ENCODE results near the gene STIP1. TPM values are rescaled to one million over a fixed set of nuclear protein-coding genes. Genes with fewer than 3 reads are reported as not detected.

The STIP1 gene
- total and polyA plus RNA-seq, 10 of the 15 experiments (the other 5 are each of a cell fraction or from before 2014, with no cell fraction given), result 25.2 to 291 (median 191) TPM

DNA sequence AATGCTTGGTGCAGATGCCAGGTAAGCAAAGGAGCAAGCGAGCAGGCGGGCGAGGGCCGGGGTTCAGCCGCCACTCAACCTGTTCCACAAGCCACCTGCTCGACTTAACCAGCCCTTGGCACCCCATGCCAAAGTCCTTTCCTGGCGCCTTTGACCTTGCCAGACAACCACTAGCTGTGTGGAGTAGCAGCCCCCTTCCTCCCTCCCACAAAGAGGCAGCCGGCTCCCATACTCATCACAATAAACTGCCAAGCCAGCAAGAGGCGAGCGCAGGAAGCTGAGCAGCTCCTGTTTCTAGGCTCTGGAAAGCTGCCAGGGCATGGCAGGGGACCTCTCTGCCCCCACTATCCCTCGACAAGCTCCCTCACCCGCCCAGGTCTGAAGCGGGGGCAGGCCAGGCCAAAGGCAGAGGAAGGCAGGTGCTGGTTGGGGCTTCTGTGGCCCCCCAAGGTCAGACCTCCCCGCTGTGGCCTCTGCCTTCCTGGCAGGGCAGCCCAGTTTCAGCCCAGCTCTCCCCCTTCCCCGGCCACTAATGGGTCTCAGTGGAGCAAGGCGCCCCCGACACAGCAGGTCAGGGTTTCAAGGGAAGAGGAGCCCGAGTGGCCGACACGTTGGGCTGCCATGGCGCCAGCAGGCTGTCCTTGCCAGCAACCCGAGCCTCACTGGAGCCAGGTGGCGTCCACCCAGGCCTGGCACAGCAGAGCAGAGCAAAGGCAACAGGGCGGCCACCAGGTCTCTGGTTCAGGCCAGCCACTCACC is 35.3 kb upstream of the STIP1 start (continued):
- TF ChIP-seq, protein P1, sequence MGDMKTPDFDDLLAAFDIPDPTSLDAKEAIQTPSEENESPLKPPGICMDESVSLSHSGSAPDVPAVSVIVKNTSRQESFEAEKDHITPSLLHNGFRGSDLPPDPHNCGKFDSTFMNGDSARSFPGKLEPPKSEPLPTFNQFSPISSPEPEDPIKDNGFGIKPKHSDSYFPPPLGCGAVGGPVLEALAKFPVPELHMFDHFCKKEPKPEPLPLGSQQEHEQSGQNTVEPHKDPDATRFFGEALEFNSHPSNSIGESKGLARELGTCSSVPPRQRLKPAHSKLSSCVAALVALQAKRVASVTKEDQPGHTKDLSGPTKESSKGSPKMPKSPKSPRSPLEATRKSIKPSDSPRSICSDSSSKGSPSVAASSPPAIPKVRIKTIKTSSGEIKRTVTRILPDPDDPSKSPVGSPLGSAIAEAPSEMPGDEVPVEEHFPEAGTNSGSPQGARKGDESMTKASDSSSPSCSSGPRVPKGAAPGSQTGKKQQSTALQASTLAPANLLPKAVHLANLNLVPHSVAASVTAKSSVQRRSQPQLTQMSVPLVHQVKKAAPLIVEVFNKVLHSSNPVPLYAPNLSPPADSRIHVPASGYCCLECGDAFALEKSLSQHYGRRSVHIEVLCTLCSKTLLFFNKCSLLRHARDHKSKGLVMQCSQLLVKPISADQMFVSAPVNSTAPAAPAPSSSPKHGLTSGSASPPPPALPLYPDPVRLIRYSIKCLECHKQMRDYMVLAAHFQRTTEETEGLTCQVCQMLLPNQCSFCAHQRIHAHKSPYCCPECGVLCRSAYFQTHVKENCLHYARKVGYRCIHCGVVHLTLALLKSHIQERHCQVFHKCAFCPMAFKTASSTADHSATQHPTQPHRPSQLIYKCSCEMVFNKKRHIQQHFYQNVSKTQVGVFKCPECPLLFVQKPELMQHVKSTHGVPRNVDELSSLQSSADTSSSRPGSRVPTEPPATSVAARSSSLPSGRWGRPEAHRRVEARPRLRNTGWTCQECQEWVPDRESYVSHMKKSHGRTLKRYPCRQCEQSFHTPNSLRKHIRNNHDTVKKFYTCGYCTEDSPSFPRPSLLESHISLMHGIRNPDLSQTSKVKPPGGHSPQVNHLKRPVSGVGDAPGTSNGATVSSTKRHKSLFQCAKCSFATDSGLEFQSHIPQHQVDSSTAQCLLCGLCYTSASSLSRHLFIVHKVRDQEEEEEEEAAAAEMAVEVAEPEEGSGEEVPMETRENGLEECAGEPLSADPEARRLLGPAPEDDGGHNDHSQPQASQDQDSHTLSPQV (IDR thresholded peaks at IDR 0.05), result no peak

DNA sequence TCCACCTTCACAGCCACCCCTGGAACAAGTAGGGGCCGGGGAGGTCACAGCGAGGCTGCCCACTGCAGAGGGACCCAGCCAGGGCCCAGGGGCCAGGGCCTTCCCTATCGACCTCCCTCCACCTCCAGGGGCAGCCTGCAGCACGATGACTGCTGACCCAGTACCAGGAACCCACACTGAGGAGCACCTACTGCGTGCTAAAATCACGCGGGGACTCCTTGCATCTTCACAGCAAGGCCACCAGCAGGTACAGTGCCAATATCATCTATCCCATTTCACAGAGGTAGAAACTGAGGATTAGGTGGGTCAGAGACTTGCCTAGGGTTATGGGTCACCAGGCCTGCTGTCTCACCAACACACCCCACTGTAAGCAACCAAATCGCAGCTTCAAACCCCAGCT is 34.6 kb upstream of the STIP1 start:
- POLR2A ChIA-PET, result interaction anchor here (1.1 kb wide), 1 partner anchor 313 kb away, joined by 4 read pairs; the partner anchor contains the start of gene MARK2
- H3K9me3 ChIP-seq (replicated peaks; ENCODE audit: control insufficient read depth, insufficient read depth, low read length), result no peaks in the 10 kb centered on the region
- in situ Hi-C loops (cut with MboI), result no loop called here
- TF ChIP-seq IKZF2 (IDR thresholded peaks at IDR 0.05), result no peak
- no peak for TF ChIP-seq NR2C2 (IDR thresholded peaks at IDR 0.05; ENCODE audit: borderline replicate concordance, control insufficient read depth, insufficient read length, low read depth)
- no peak for TF ChIP-seq NFIC (IDR thresholded peaks at IDR 0.05; ENCODE audit: low read depth, low read length)
- no peak for TF ChIP-seq SREBF1 (IDR thresholded peaks at IDR 0.05; ENCODE audit: low read length)
- TF ChIP-seq CREB1 (IDR thresholded peaks at IDR 0.05; ENCODE audit: low read depth), result no peak
- no peak for TF ChIP-seq ZNF384 (IDR thresholded peaks at IDR 0.05; ENCODE audit: borderline replicate concordance, low read depth, low read length)
- TF ChIP-seq, protein P2, sequence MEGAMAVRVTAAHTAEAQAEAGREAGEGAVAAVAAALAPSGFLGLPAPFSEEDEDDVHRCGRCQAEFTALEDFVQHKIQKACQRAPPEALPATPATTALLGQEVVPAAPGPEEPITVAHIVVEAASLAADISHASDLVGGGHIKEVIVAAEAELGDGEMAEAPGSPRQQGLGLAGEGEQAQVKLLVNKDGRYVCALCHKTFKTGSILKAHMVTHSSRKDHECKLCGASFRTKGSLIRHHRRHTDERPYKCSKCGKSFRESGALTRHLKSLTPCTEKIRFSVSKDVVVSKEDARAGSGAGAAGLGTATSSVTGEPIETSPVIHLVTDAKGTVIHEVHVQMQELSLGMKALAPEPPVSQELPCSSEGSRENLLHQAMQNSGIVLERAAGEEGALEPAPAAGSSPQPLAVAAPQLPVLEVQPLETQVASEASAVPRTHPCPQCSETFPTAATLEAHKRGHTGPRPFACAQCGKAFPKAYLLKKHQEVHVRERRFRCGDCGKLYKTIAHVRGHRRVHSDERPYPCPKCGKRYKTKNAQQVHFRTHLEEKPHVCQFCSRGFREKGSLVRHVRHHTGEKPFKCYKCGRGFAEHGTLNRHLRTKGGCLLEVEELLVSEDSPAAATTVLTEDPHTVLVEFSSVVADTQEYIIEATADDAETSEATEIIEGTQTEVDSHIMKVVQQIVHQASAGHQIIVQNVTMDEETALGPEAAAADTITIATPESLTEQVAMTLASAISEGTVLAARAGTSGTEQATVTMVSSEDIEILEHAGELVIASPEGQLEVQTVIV (IDR thresholded peaks at IDR 0.05; ENCODE audit: borderline replicate concordance, partially characterized antibody), result no peak
- no peak for TF ChIP-seq KLF5 (IDR thresholded peaks at IDR 0.05; ENCODE audit: partially characterized antibody)
- no peak for TF ChIP-seq SMC3 (IDR thresholded peaks at IDR 0.05; ENCODE audit: borderline replicate concordance, low read length)
- TF ChIP-seq SREBF2 (IDR thresholded peaks at IDR 0.05; ENCODE audit: low read length), result no peak
- TF ChIP-seq, protein P3, sequence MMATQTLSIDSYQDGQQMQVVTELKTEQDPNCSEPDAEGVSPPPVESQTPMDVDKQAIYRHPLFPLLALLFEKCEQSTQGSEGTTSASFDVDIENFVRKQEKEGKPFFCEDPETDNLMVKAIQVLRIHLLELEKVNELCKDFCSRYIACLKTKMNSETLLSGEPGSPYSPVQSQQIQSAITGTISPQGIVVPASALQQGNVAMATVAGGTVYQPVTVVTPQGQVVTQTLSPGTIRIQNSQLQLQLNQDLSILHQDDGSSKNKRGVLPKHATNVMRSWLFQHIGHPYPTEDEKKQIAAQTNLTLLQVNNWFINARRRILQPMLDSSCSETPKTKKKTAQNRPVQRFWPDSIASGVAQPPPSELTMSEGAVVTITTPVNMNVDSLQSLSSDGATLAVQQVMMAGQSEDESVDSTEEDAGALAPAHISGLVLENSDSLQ (IDR thresholded peaks at IDR 0.05), result no peak
- no peak for TF ChIP-seq MEF2A (IDR thresholded peaks at IDR 0.05; ENCODE audit: insufficient read depth, low read depth, low read length)
- TF ChIP-seq RUNX3 (IDR thresholded peaks at IDR 0.05; ENCODE audit: low read length), result no peak
- TF ChIP-seq SPI1 (IDR thresholded peaks at IDR 0.05; ENCODE audit: borderline replicate concordance, insufficient read depth, low read depth, low read length), result no peak

More for the DNA sequence above, 34.6 kb upstream of the STIP1 start:
- H4K20me1 ChIP-seq (ENCODE audit: control insufficient read depth, insufficient read depth), result 0 out of 2 replicates have a peak, but pooled peaks cover 3% of the 10 kb centered on the region
- 75% methylated on average over 8 of the region's 8 CpGs for WGBS (ENCODE audit: insufficient coverage, insufficient replicate concordance, low lambda C conversion rate, missing lambda C conversion rate)
- H3K36me3 ChIP-seq (ENCODE audit: control insufficient read depth in 2 of 2, insufficient read depth in 2 of 2, low read length in 1 of 2), result no peaks in the 10 kb centered on the region
- CTCF ChIA-PET, result interaction anchor here (0.8 to 8.8 kb wide), 7 partner anchors 9 to 384 kb away, joined by 3 to 68 read pairs (median 5); partner anchors contain the start of genes MARK2 and ZFTA
- ATAC-seq (no peak), FAIRE-seq (no peak), DNase-seq (ENCODE audit: low read depth, low spot score) (no peak)
- intact Hi-C loops (cut with micrococcal nuclease; ENCODE audit: unreplicated experiment), result no loop called here
- RAD21 ChIA-PET (ENCODE audit: unreplicated experiment), result no interaction called here
- H3K27ac ChIP-seq (ENCODE audit: control insufficient read depth, insufficient read depth), result no peak overlapping the region
- no peak overlapping the region for H3K4me3 ChIP-seq
- SMC1A ChIA-PET (ENCODE audit: uncharacterized antibody, unreplicated experiment), result interaction anchor here (1.2 to 3.1 kb wide), 2 partner anchors 149 to 314 kb away, joined by 3 to 12 read pairs; no protein-coding TSS in a partner anchor
- no peaks in the 10 kb centered on the region for H3K27me3 ChIP-seq (replicated peaks in 1 of 2; ENCODE audit: control insufficient read depth in 2 of 2, insufficient read depth in 2 of 2, low read length in 1 of 2)
- no peak overlapping the region for H3K9ac ChIP-seq (ENCODE audit: control insufficient read depth, insufficient read depth, low read length)
- H3K4me2 ChIP-seq (ENCODE audit: control insufficient read depth, insufficient read depth), result no peak overlapping the region
- H3K79me2 ChIP-seq (ENCODE audit: control insufficient read depth, insufficient read depth, low read length), result no peaks in the 10 kb centered on the region
- H2AFZ ChIP-seq (ENCODE audit: control insufficient read depth, low read depth, low read length), result no peak overlapping the region
- H3K4me1 ChIP-seq (ENCODE audit: control insufficient read depth, insufficient read depth, low read length), result no peaks in the 10 kb centered on the region
- no TSS peak for BruUV-seq (replicated peaks)

Data from GM12878 (cell line).